K562 (cell line): ENCODE measurements around the gene LRRC26. TPM values are rescaled to one million over a fixed set of nuclear protein-coding genes. Genes with fewer than 3 reads are reported as not detected.

Source experiments
- ADNP ChIP-seq: fragments of 200-800 bp; sonication (Bioruptor generic); IDR thresholded peaks from 2 replicates; pipeline ENCODE4 v1.6.1; 2016; ENCODE audit warnings: missing genetic modification characterization, missing compliant biosample characterization
- BCOR ChIP-seq: fragments of 450-650 bp; IDR thresholded peaks from 2 replicates; pipeline ENCODE4 v1.6.1; 2016
- BRCA1 ChIP-seq, 2 experiments: fragments of 450-650 bp in 1 of 2; sonication (generic) in 1 of 2; formaldehyde crosslinking in 1 of 2; IDR thresholded peaks; 2 replicates each; pipeline versions ENCODE4 v1.5.0 to v1.6.1; 2017 to 2020; ENCODE audit warnings: mild to moderate bottlenecking in 1 of 2, missing genetic modification reagents in 1 of 2
- DLX4 ChIP-seq: fragments of 250-450 bp; sonication (Bioruptor Pico); IDR thresholded peaks from 2 replicates; pipeline ENCODE4 v1.6.1; 2021; ENCODE audit warnings: mild to moderate bottlenecking
- DNMT1 ChIP-seq: fragments of 450-650 bp; IDR thresholded peaks from 2 replicates; pipeline ENCODE4 v1.6.1; 2016; ENCODE audit warnings: antibody characterized with exemption, mild to moderate bottlenecking
- E2F1 ChIP-seq: sonication (generic); formaldehyde crosslinking; IDR thresholded peaks from 2 replicates; pipeline ENCODE4 v1.8.1; 2023; ENCODE audit warnings: mild to moderate bottlenecking, missing genetic modification reagents, moderate library complexity
- ELF1 ChIP-seq: fragments of 200-800 bp; sonication (Bioruptor generic); IDR thresholded peaks from 2 replicates; pipeline ENCODE4 v1.6.1; 2016; ENCODE audit warnings: missing genetic modification characterization, missing compliant biosample characterization
- ETS1 ChIP-seq: conservative IDR thresholded peaks from 2 replicates; pipeline ENCODE4 v1.6.1; 2011; ENCODE audit warnings: low read depth, mild to moderate bottlenecking, low read length; ENCODE audit not compliant: control insufficient read depth
- EWSR1 ChIP-seq: fragments of 450-650 bp; IDR thresholded peaks from 2 replicates; pipeline ENCODE4 v1.6.1; 2018; ENCODE audit warnings: borderline replicate concordance, mild to moderate bottlenecking, low read depth, moderate library complexity; ENCODE audit not compliant: partially characterized antibody
- FOXA3 ChIP-seq, 2 experiments: fragments of 450-650 bp in 1 of 2; sonication (generic) in 1 of 2; formaldehyde crosslinking; IDR thresholded peaks in 1 of 2; conservative IDR thresholded peaks in 1 of 2; 2 replicates each; pipeline versions ENCODE4 v1.4.0 to v1.8.0; 2020 to 2022; ENCODE audit warnings: mild to moderate bottlenecking in 2 of 2, missing genetic modification reagents in 1 of 2
- FOXO4 ChIP-seq: fragments of 450-650 bp; formaldehyde crosslinking; IDR thresholded peaks from 2 replicates; pipeline ENCODE4 v1.4.0; 2020; ENCODE audit warnings: mild to moderate bottlenecking, moderate library complexity
- HNRNPL ChIP-seq: fragments of 200-400 bp; formaldehyde crosslinking; IDR thresholded peaks from 2 replicates; pipeline ENCODE4 v1.6.1; 2017; ENCODE audit warnings: low read depth, mild to moderate bottlenecking, low read length
- KDM4B ChIP-seq, 2 experiments: fragments of 450-650 bp in 1 of 2; sonication (generic) in 1 of 2; IDR thresholded peaks; 2 replicates each; pipeline ENCODE4 v1.6.1; 2016 to 2017; ENCODE audit warnings: borderline replicate concordance in 2 of 2, antibody characterized with exemption in 1 of 2, low read depth in 1 of 2, mild to moderate bottlenecking in 1 of 2
- NONO ChIP-seq, 2 experiments: fragments of 200-400 bp in 1 of 2; fragments of 450-650 bp in 1 of 2; formaldehyde crosslinking in 1 of 2; IDR thresholded peaks; 2 replicates each; pipeline ENCODE4 v1.6.1; 2017; ENCODE audit warnings: low read depth in 2 of 2, mild to moderate bottlenecking in 2 of 2, moderate library complexity in 2 of 2, low read length in 1 of 2
- SFPQ ChIP-seq: fragments of 200-400 bp; formaldehyde crosslinking; IDR thresholded peaks from 2 replicates; pipeline ENCODE4 v1.6.1; 2017; ENCODE audit warnings: mild to moderate bottlenecking, low read depth, low read length, moderate library complexity
- TBP ChIP-seq: optimal IDR thresholded peaks from 2 replicates; pipeline ENCODE3; 2011; ENCODE audit warnings: low read depth, low read length, improper control_type of control experiment
- ZFP1 ChIP-seq: fragments of 450-650 bp; formaldehyde crosslinking; IDR thresholded peaks from 2 replicates; pipeline ENCODE4 v1.4.0; 2020; ENCODE audit warnings: mild to moderate bottlenecking, mixed read lengths
- ZKSCAN1 ChIP-seq: fragments of 150-350 bp; IDR thresholded peaks from 2 replicates; pipeline ENCODE4 v1.6.1; 2016; ENCODE audit warnings: low read depth, low read length
- ZNF316 ChIP-seq: fragments of 450-650 bp; IDR thresholded peaks from 2 replicates; pipeline ENCODE4 v1.6.1; 2016
- ZNF384 ChIP-seq: IDR thresholded peaks from 2 replicates; pipeline ENCODE4 v1.6.1; 2012; ENCODE audit warnings: low read depth, low read length, improper control_type of control experiment
- ZNF408 ChIP-seq: fragments of 250-450 bp; sonication (Bioruptor Pico); IDR thresholded peaks from 2 replicates; pipeline ENCODE4 v1.4.0; 2020; ENCODE audit warnings: low read depth, mild to moderate bottlenecking, moderate library complexity
- polyA plus RNA-seq, 8 experiments: library from polyadenylated mRNA; depleted of rRNA in 4 of 8; stranded (reverse) in 5 of 8; unstranded in 3 of 8; fragments of >200 nt; fragmentation: Nextera tagmentation in 2 of 8; fragmentation: Illumina TruSeq in 1 of 8; extraction: Ambion mirVana in 2 of 8; extraction: Trizol in 1 of 8; gene quantifications; 2 replicates each; pipeline versions ENCODE4 v1.2.1 to v1.2.3, GENCODE V29; 2011 to 2014; ENCODE audit warnings: inconsistent platforms in 1 of 8, missing spikeins in 1 of 8
- total RNA-seq, 7 experiments: library from RNA; depleted of rRNA in 6 of 7; stranded (reverse); fragments of >200 nt in 6 of 7; fragmentation: Illumina TruSeq in 2 of 7; extraction: Trizol in 2 of 7; gene quantifications; 2 replicates each; pipeline versions ENCODE4 v1.2.1 to v1.2.3, GENCODE V29; 2011 to 2021; ENCODE audit warnings: low replicate concordance in 1 of 7

LRRC26 gene
- total and polyA plus RNA-seq, 9 of the 15 experiments (the other 6 are each of a cell fraction or from before 2014, with no cell fraction given): not detected

GRCh38 chr9:137200311-137201204 lies 30.7 kb upstream of the LRRC26 start, which contains the start of gene TPRN (continued):
- TF ChIP-seq EWSR1 (no peak), ZNF408 (CRISPR knock-in tag) (no peak), SFPQ (no peak), TBP (peak; percentile 94), ELF1 (peak; percentile 95), BRCA1 (IDR thresholded peaks at IDR 0.05) (no peak), BRCA1 (CRISPR knock-in tag; IDR thresholded peaks at IDR 0.05) (no peak), ADNP (tag) (no peak), BCOR (no peak), FOXO4 (CRISPR knock-in tag) (no peak), ETS1 (peak; percentile 90), ZFP1 (CRISPR knock-in tag) (no peak), DNMT1 (no peak), FOXA3 (CRISPR knock-in tag; conservative IDR thresholded peaks at IDR 0.05 in 1 of 2, IDR thresholded peaks at IDR 0.05 in 1 of 2) (no peak), ZNF316 (no peak), NONO (IDR thresholded peaks at IDR 0.05; ENCODE audit: low read depth in 2 of 2, low read length in 1 of 2) (peak in 1 of 2 experiments; percentile 92; a peak in 3 of 4 replicates), DLX4 (CRISPR knock-in tag) (no peak), KDM4B (IDR thresholded peaks at IDR 0.05; ENCODE audit: borderline replicate concordance in 2 of 2, low read depth in 1 of 2) (no peak), ZNF384 (no peak), ZKSCAN1 (no peak), HNRNPL (0 out of 2 replicates have a peak, but pooled peaks have one; percentile 19), E2F1 (CRISPR knock-in tag) (no peak)
